Progenitor cell of endocrine pancreas (in vitro differentiated cells): ENCODE measurements around the gene ASCC2. TPM values are rescaled to one million over a fixed set of nuclear protein-coding genes. Genes with fewer than 3 reads are reported as not detected.

Experiments
- DNase-seq: peaks from one replicate; pipeline ENCODE4 v3.0.0; 2021; ENCODE audit warnings: low spot score; ENCODE audit not compliant: unreplicated experiment
- H3K27ac Mint-ChIP-seq: 2 replicates; pipeline ENCODE4 v1.8.0; 2021; ENCODE audit warnings: mild to moderate bottlenecking, moderate library complexity, mixed read lengths
- H3K27me3 Mint-ChIP-seq: 2 replicates; pipeline ENCODE4 v1.8.0; 2021; ENCODE audit warnings: mixed read lengths
- H3K36me3 Mint-ChIP-seq: 2 replicates; pipeline ENCODE4 v1.8.0; 2022; ENCODE audit warnings: mixed read lengths; ENCODE audit not compliant: insufficient read depth
- H3K4me1 Mint-ChIP-seq: 2 replicates; pipeline ENCODE4 v1.8.0; 2021; ENCODE audit warnings: low read depth, mixed read lengths
- H3K4me3 Mint-ChIP-seq: 2 replicates; pipeline ENCODE4 v1.8.0; 2021; ENCODE audit warnings: low read depth, mild to moderate bottlenecking, moderate library complexity, mixed read lengths
- H3K9me3 Mint-ChIP-seq: 2 replicates; pipeline ENCODE4 v1.8.0; 2021; ENCODE audit warnings: low read depth, mixed read lengths
- total RNA-seq: library from RNA; stranded (reverse); gene quantifications from 2 replicates; pipeline ENCODE4 v1.2.1, GENCODE V29; 2021
- TF ChIP-seq, protein P1 (sequence below): fragments of 200-600 bp; sonication (generic); IDR thresholded peaks from one replicate; pipeline ENCODE4 v1.5.0; 2021; ENCODE audit warnings: antibody characterized with exemption, mild to moderate bottlenecking; ENCODE audit not compliant: unreplicated experiment

Gene ASCC2
- total RNA-seq, 1 donor from 2014 or later: 56.1 TPM

DNA sequence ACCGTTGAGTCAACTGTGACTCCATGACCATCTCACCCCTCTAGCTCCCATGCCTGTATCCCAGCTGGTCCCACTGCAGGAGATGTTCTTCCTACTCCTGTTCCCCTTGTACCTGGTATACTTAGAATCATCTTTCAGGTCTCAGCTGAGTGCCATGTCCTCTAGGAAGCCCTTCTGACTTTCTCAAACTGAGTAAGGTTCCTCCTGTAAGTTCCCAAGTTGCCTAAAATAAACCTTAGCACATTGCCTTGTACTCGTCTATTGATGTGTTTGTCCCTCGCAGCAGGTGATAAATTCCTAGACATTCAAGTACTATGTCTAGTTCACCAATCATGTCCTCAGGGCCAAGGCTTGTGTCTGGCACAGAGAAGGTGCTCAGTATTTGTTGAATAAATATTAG lies 18.4 kb upstream of the ASCC2 start:
- Mint-ChIP-seq H3K4me3 (no peak overlapping the region), H3K27ac (no peak overlapping the region), H3K36me3 (no peaks in the 10 kb centered on the region), H3K4me1 (no peaks in the 10 kb centered on the region), H3K27me3 (no peaks in the 10 kb centered on the region), H3K9me3 (no peaks in the 10 kb centered on the region)
- TF ChIP-seq, protein P1, sequence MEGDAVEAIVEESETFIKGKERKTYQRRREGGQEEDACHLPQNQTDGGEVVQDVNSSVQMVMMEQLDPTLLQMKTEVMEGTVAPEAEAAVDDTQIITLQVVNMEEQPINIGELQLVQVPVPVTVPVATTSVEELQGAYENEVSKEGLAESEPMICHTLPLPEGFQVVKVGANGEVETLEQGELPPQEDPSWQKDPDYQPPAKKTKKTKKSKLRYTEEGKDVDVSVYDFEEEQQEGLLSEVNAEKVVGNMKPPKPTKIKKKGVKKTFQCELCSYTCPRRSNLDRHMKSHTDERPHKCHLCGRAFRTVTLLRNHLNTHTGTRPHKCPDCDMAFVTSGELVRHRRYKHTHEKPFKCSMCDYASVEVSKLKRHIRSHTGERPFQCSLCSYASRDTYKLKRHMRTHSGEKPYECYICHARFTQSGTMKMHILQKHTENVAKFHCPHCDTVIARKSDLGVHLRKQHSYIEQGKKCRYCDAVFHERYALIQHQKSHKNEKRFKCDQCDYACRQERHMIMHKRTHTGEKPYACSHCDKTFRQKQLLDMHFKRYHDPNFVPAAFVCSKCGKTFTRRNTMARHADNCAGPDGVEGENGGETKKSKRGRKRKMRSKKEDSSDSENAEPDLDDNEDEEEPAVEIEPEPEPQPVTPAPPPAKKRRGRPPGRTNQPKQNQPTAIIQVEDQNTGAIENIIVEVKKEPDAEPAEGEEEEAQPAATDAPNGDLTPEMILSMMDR: no peak
- no peak for DNase-seq

- no peak for DNase-seq
- Mint-ChIP-seq H3K4me1 (no peaks in the 10 kb centered on the region), H3K4me3 (no peak overlapping the region), H3K9me3 (no peaks in the 10 kb centered on the region), H3K27me3 (no peaks in the 10 kb centered on the region), H3K36me3 (no peaks in the 10 kb centered on the region), H3K27ac (no peak overlapping the region)
- TF ChIP-seq, protein P1: no peak
Measured at GRCh38 chr22:29855611-29856181, 17.6 kb upstream of the ASCC2 start.

GRCh38 chr22:29854432-29854831 lies 16.4 kb upstream of the ASCC2 start:
- Mint-ChIP-seq H3K27ac (no peak overlapping the region), H3K27me3 (no peaks in the 10 kb centered on the region), H3K36me3 (no peaks in the 10 kb centered on the region), H3K9me3 (no peaks in the 10 kb centered on the region), H3K4me3 (no peak overlapping the region), H3K4me1 (peaks cover 3% of the 10 kb centered on the region)
- TF ChIP-seq, protein P1: no peak
- DNase-seq: no peak

DNA sequence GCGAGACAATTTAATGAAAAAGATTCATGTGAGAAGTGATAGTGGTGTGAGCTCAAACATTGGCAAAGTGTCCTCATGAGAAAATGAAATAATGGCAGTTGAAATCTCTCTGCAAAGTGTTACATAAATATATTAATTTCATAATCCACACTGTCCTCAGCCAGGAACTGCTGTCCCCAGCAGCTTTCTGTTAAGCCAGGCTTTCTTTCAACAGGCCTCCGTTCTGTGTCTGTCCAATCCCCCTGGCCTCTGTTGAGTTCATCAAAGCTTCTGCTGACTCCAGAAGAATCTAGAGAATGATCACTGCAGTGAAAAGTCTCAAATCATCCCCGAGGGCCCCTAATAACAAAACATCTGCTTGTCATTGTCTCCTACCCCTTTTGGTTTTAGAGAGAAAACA lies 10.0 kb upstream of the ASCC2 start:
- H3K9me3 Mint-ChIP-seq: peaks cover 3% of the 10 kb centered on the region
- H3K4me1 Mint-ChIP-seq: peaks cover 3% of the 10 kb centered on the region
- no peak overlapping the region for H3K4me3 Mint-ChIP-seq
- H3K27me3 Mint-ChIP-seq: no peaks in the 10 kb centered on the region
- TF ChIP-seq, protein P1: no peak
- no peaks in the 10 kb centered on the region for H3K36me3 Mint-ChIP-seq
- H3K27ac Mint-ChIP-seq: no peak overlapping the region
- no peak for DNase-seq

- H3K4me1 Mint-ChIP-seq: peaks cover 3% of the 10 kb centered on the region
- H3K27me3 Mint-ChIP-seq: no peaks in the 10 kb centered on the region
- peaks cover 3% of the 10 kb centered on the region for H3K9me3 Mint-ChIP-seq
- DNase-seq: no peak
- no peak overlapping the region for H3K4me3 Mint-ChIP-seq
- TF ChIP-seq, protein P1: no peak
- no peak overlapping the region for H3K27ac Mint-ChIP-seq
- no peaks in the 10 kb centered on the region for H3K36me3 Mint-ChIP-seq
Measured at GRCh38 chr22:29846290-29846689, 8.2 kb upstream of the ASCC2 start.
